Trophoblast cell (in vitro differentiated cells and primary cell): ENCODE measurements around the gene ARID3B.

ENCODE experiments used
- DNase-seq, 2 donors: peaks; one replicate each; pipeline ENCODE4 v3.0.0-alpha.2; 2016
- H2AFZ ChIP-seq: 2 replicates; pipeline ENCODE4 v1.6.1; 2013; ENCODE audit warnings: low read length, moderate library complexity, mild to moderate bottlenecking; ENCODE audit not compliant: insufficient read depth, poor library complexity
- H2AK5ac ChIP-seq: 2 replicates; pipeline ENCODE4 v1.6.1; 2013; ENCODE audit warnings: mild to moderate bottlenecking, low read length
- H2BK120ac ChIP-seq: 2 replicates; pipeline ENCODE4 v1.6.1; 2013; ENCODE audit warnings: low read length, mild to moderate bottlenecking, moderate library complexity; ENCODE audit not compliant: insufficient read depth, poor library complexity
- H2BK12ac ChIP-seq: 2 replicates; pipeline ENCODE4 v1.6.1; 2013; ENCODE audit warnings: mild to moderate bottlenecking, low read length, moderate library complexity
- H2BK5ac ChIP-seq: 2 replicates; pipeline ENCODE4 v1.6.1; 2013; ENCODE audit warnings: low read length, low read depth, moderate library complexity, mild to moderate bottlenecking; ENCODE audit not compliant: poor library complexity
- H3K14ac ChIP-seq: 2 replicates; pipeline ENCODE4 v1.6.1; 2013; ENCODE audit warnings: mild to moderate bottlenecking, low read length
- H3K18ac ChIP-seq: 2 replicates; pipeline ENCODE4 v1.6.1; 2013; ENCODE audit warnings: mild to moderate bottlenecking, low read length
- H3K23ac ChIP-seq: 2 replicates; pipeline ENCODE4 v1.6.1; 2013; ENCODE audit warnings: low read length
- H3K27ac ChIP-seq: 2 replicates; pipeline ENCODE4 v1.5.1; 2013; ENCODE audit warnings: low read depth, mild to moderate bottlenecking, inconsistent platforms, low read length, moderate library complexity
- H3K27me3 ChIP-seq: 2 replicates; pipeline ENCODE4 v1.6.1; 2013; ENCODE audit warnings: inconsistent platforms, mild to moderate bottlenecking, low read length, moderate library complexity; ENCODE audit not compliant: insufficient read depth
- H3K36me3 ChIP-seq, 2 experiments: 1 replicate in 1 of 2; 2 replicates in 1 of 2; pipeline ENCODE4 v1.6.1; 2013; ENCODE audit warnings: low read length in 2 of 2, mild to moderate bottlenecking in 2 of 2, moderate library complexity in 1 of 2; ENCODE audit not compliant: insufficient read depth in 2 of 2, control insufficient read depth in 1 of 2
- H3K4ac ChIP-seq: 2 replicates; pipeline ENCODE4 v1.6.1; 2013; ENCODE audit warnings: low read depth, mild to moderate bottlenecking, low read length, moderate library complexity
- H3K4me1 ChIP-seq, 2 experiments: 1 replicate in 1 of 2; 2 replicates in 1 of 2; pipeline ENCODE4 v1.6.1; 2013; ENCODE audit warnings: low read length in 2 of 2, mild to moderate bottlenecking in 2 of 2, moderate library complexity in 1 of 2; ENCODE audit not compliant: insufficient read depth in 2 of 2, control insufficient read depth in 1 of 2
- H3K4me2 ChIP-seq: 2 replicates; pipeline ENCODE4 v1.6.1; 2013; ENCODE audit warnings: inconsistent platforms, mild to moderate bottlenecking, low read length, moderate library complexity
- H3K4me3 ChIP-seq: 2 replicates; pipeline ENCODE4 v1.5.1; 2013; ENCODE audit warnings: mild to moderate bottlenecking, low read depth, low read length, inconsistent platforms
- H3K79me1 ChIP-seq: one replicate; pipeline ENCODE4 v1.6.1; 2013; ENCODE audit warnings: low read length
- H3K79me2 ChIP-seq: 2 replicates; pipeline ENCODE4 v1.6.1; 2013; ENCODE audit warnings: low read length, mild to moderate bottlenecking; ENCODE audit not compliant: control insufficient read depth, insufficient read depth, poor library complexity
- H3K9ac ChIP-seq: 2 replicates; pipeline ENCODE4 v1.6.1; 2013; ENCODE audit warnings: mild to moderate bottlenecking, low read length
- H3K9me3 ChIP-seq: 2 replicates; pipeline ENCODE4 v1.6.1; 2013; ENCODE audit warnings: low read depth, mild to moderate bottlenecking, control low read depth, inconsistent platforms, low read length; ENCODE audit not compliant: insufficient read depth
- H4K12ac ChIP-seq: 2 replicates; pipeline ENCODE4 v1.6.1; 2013; ENCODE audit warnings: low read depth, mild to moderate bottlenecking, low read length, moderate library complexity
- H4K8ac ChIP-seq: 2 replicates; pipeline ENCODE4 v1.6.1; 2013; ENCODE audit warnings: low read depth, mild to moderate bottlenecking, low read length, moderate library complexity
- H4K91ac ChIP-seq: one replicate; pipeline ENCODE4 v1.6.1; 2013; ENCODE audit warnings: low read depth, mild to moderate bottlenecking, low read length, moderate library complexity
- WGBS: extraction: QIAGEN DNeasy Blood & Tissue Kit; methylation state at CpG from one replicate; pipeline ENCODE4 v1.1.7; 2013; ENCODE audit warnings: missing lambda C conversion rate; ENCODE audit not compliant: insufficient read length, insufficient coverage; ENCODE audit errors: extremely low coverage; 5-methylcytosine and 5-hydroxymethylcytosine counted together

Gene ARID3B

GRCh38 chr15:74622758-74623157 lies 81.7 kb downstream of the ARID3B start:
- peaks cover 92 to 97% of the 10 kb centered on the region in 2 experiments for H3K36me3 ChIP-seq
- no peak overlapping the region for H3K18ac ChIP-seq
- no peak overlapping the region for H3K9ac ChIP-seq
- H3K4me3 ChIP-seq, result no peak overlapping the region
- H2BK120ac ChIP-seq, result no peak overlapping the region
- no peak overlapping the region for H3K4me2 ChIP-seq
- H3K79me2 ChIP-seq, result peaks cover 8% of the 10 kb centered on the region
- H4K12ac ChIP-seq, result no peak overlapping the region
- H2AFZ ChIP-seq, result no peak overlapping the region
- H2BK12ac ChIP-seq, result no peak overlapping the region
- no CpG with 5 or more reads among the region's 3 CpGs for WGBS
- no peak overlapping the region for H2AK5ac ChIP-seq
- no peak overlapping the region for H3K27ac ChIP-seq
- H4K91ac ChIP-seq, result no peak overlapping the region
- no peak overlapping the region for H4K8ac ChIP-seq
- no peaks in the 10 kb centered on the region for H3K27me3 ChIP-seq
- no peak for DNase-seq
- H3K23ac ChIP-seq, result no peak overlapping the region
- no peak overlapping the region for H3K4ac ChIP-seq
- no peak overlapping the region for H2BK5ac ChIP-seq
- H3K79me1 ChIP-seq, result no peaks in the 10 kb centered on the region
- no peaks in the 10 kb centered on the region for H3K9me3 ChIP-seq
- H3K4me1 ChIP-seq, result no peaks in the 10 kb centered on the region
- no peak overlapping the region for H3K14ac ChIP-seq

- no peak overlapping the region for H3K9ac ChIP-seq
- H3K79me1 ChIP-seq, result no peaks in the 10 kb centered on the region
- no peak overlapping the region for H4K91ac ChIP-seq
- no peaks in the 10 kb centered on the region for H3K4me1 ChIP-seq
- H3K27ac ChIP-seq, result no peak overlapping the region
- H3K27me3 ChIP-seq, result no peaks in the 10 kb centered on the region
- H2AFZ ChIP-seq, result no peak overlapping the region
- H2AK5ac ChIP-seq, result no peak overlapping the region
- no CpG with 5 or more reads among the region's 7 CpGs for WGBS
- no peak overlapping the region for H2BK120ac ChIP-seq
- no peak overlapping the region for H2BK12ac ChIP-seq
- no peak overlapping the region for H3K23ac ChIP-seq
- H4K8ac ChIP-seq, result no peak overlapping the region
- H3K14ac ChIP-seq, result no peak overlapping the region
- no peak overlapping the region for H2BK5ac ChIP-seq
- H3K9me3 ChIP-seq, result no peaks in the 10 kb centered on the region
- H3K36me3 ChIP-seq, result peaks cover 99 to 100% of the 10 kb centered on the region in 2 experiments
- H3K4me2 ChIP-seq, result no peak overlapping the region
- DNase-seq, result no peak
- no peak overlapping the region for H3K4me3 ChIP-seq
- H3K4ac ChIP-seq, result no peak overlapping the region
- no peak overlapping the region for H3K18ac ChIP-seq
- H4K12ac ChIP-seq, result no peak overlapping the region
- H3K79me2 ChIP-seq, result no peaks in the 10 kb centered on the region
Measured at GRCh38 chr15:74624020-74624602, 83.1 kb downstream of the ARID3B start.

GRCh38 chr15:74625693-74626092 lies 84.7 kb downstream of the ARID3B start:
- Histone ChIP-seq H3K4ac (no peak overlapping the region), H3K4me3 (no peak overlapping the region), H2BK120ac (no peak overlapping the region), H2AK5ac (no peak overlapping the region), H3K79me2 (no peaks in the 10 kb centered on the region), H3K14ac (no peak overlapping the region), H4K91ac (no peak overlapping the region), H3K27me3 (no peaks in the 10 kb centered on the region), H2AFZ (no peak overlapping the region), H2BK5ac (no peak overlapping the region), H3K36me3 (peaks cover 99% of the 10 kb centered on the region in 2 experiments), H4K12ac (no peak overlapping the region), H3K79me1 (no peaks in the 10 kb centered on the region), H3K4me1 (no peaks in the 10 kb centered on the region), H3K4me2 (no peak overlapping the region), H2BK12ac (no peak overlapping the region), H3K9me3 (no peaks in the 10 kb centered on the region), H3K18ac (no peak overlapping the region), H4K8ac (no peak overlapping the region), H3K27ac (no peak overlapping the region), H3K9ac (no peak overlapping the region), H3K23ac (no peak overlapping the region)
- DNase-seq, result no peak
- WGBS, result no CpG with 5 or more reads among the region's 6 CpGs

- Histone ChIP-seq H2BK120ac (no peak overlapping the region), H3K4me2 (no peak overlapping the region), H3K23ac (no peak overlapping the region), H3K14ac (no peak overlapping the region), H2AFZ (no peak overlapping the region), H3K4me1 (no peaks in the 10 kb centered on the region), H2AK5ac (no peak overlapping the region), H3K36me3 (peaks cover 98% of the 10 kb centered on the region in 2 experiments), H2BK12ac (no peak overlapping the region), H3K27me3 (no peaks in the 10 kb centered on the region), H3K79me2 (no peaks in the 10 kb centered on the region), H3K79me1 (no peaks in the 10 kb centered on the region), H3K9ac (no peak overlapping the region), H3K9me3 (no peaks in the 10 kb centered on the region), H3K18ac (no peak overlapping the region), H2BK5ac (no peak overlapping the region), H4K12ac (no peak overlapping the region), H4K8ac (no peak overlapping the region), H3K4ac (no peak overlapping the region), H3K4me3 (no peak overlapping the region), H3K27ac (no peak overlapping the region), H4K91ac (no peak overlapping the region)
- WGBS, result no CpG with 5 or more reads among the region's 7 CpGs
- DNase-seq, result no peak
Measured at GRCh38 chr15:74626336-74626735, 85.3 kb downstream of the ARID3B start.
